SKM-1 (cell line): ENCODE data around the gene CCL16.
A peak's percentile ranks its signal among the peaks of the same experiment; 100 is the strongest.
"Not testable (repeated sequence)": the region's sequence is repeated elsewhere in the genome, so short reads cannot be mapped to it uniquely, and the experiment has no call there.

Experiments
- DNase-seq: peaks from one replicate; lab custom pipeline; 2025; ENCODE audit not compliant: unreplicated experiment; lab: John Stamatoyannopoulos, UW

The CCL16 gene

DNA sequence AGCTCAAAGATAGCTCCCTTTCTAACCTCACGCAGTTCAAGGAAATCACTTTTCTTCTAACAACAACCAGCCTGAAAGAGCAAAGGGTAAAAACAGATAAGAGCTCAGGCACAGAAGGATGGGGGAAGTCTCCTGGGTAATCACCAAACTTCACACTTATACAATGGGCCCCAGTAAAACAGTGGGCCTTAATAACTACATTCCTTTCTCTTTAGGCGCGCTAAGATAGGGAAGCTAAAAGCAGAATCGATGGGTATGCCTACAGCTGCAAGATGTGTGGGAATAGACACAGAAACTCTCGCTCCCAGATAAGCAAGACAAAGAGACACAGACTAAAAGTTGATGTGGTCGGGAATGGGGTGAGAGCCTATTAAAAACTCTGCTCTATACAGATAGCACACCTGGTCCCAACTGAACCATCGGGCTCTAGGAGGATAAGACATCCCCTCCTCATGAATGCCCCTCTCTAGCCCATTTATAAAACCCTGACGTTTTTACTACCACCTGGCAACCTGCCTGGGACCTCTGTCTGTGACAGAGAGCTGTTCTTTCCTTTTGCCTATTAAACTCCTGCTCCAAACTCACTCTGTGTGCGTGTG is 38.6 kb downstream of the CCL16 start:
- no peak for DNase-seq

- DNase-seq: not testable (repeated sequence)
These were observed 42.8 kb downstream of the CCL16 start for GRCh38 chr17:35938492-35938891.

DNA sequence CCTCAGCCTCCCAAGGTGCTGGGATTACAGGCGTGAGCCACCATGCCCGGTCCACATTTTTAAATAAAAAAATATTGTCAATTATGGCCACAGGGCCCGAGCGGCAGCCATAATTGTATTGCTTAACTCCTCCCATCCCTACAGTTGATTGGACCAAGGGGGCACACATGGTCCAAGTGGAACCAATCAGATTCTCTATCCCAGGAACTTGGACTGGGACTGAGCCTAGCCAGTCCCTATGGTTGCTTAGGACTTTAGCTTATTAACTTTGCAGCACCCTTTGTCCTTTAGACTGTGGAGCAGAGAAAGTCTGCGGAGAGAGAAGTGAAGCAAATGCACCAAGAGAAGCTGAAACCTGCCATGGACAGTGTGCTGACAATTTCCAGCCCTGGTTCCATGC is 45.2 kb downstream of the CCL16 start:
- no peak for DNase-seq

DNA sequence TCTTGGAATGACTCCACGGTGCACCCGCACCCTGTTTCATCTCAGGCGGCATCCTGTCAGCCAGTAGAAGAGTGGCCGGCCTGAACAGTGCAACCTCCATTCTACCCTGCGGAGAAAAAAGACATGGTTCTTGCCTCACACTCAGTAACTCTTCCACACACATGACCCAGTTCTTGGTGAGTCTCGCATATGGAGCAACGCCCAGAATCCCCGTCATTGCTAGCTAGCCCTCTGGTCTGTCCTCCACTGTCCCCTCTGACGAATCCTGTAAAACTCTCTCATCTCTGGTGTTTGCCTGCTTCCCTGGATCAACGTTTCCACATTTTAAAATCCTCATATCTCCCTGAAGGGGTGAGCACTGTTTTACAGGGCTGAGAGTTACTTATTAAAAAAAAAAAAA is 46.5 kb downstream of the CCL16 start:
- DNase-seq: no peak

DNA sequence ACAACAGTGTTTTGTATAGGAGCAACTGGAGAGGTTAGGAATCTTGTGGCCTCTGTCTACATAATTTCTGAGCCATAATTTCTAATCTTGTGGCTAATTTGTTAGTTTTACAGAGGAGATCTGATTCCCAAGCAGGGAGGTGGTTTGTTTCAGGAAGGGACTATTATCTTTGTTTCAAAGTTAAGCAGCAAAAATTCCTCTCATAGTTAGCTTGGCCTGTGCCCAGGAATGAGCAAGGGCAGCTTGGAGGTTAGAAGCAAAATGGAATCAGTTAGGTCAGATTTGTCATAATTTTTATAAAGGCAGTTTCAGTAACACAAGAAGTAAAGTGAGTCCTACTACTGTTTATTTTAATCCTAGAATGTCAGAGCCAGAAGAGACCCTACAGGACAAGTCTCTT is 48.7 kb downstream of the CCL16 start:
- DNase-seq: no peak

- DNase-seq: no peak
These were observed 49.4 kb downstream of the CCL16 start for GRCh38 chr17:35931794-35932425.

GRCh38 chr17:35930211-35931065 is 50.9 kb downstream of the CCL16 start, which contains the start of gene RDM1:
Gene RDM1, minus strand, starts transcription at chr17:35930773. Its CDS starts 46 bp downstream, at chr17:35930727.
- DNase-seq: peak; percentile 65

GRCh38 chr17:35927714-35928113 is 53.6 kb downstream of the CCL16 start:
- no peak for DNase-seq
